ENCODE data around the gene SLC27A2.

The SLC27A2 gene

DNA sequence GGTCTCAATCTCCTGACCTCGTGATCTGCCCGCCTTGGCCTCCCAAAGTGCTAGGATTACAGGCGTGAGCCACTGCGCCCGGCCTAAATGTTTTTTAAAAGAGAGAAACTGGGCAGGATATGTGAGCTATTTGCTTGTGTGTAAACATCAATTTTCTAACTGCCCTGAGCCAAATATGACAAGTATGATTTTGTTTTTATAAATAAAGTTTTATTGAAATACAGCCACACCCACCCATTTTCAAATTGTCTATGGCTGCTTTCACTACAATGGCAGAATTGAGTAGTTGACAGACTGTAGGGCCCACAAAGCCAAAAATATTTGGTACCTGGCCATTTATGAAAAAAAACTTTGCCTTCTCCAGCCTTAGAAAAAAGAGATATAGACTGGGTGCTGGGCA lies 99.4 kb downstream of the SLC27A2 start:
- no peak for DNase-seq

All from retina (tissue), 1 donor.